H1 (cell line): ENCODE data around the gene BCL2. TPM values are rescaled to one million over a fixed set of nuclear protein-coding genes. Genes with fewer than 3 reads are reported as not detected.

Experiments used
- BCL11A ChIP-seq, 2 experiments: IDR thresholded peaks; one replicate each; pipeline ENCODE4 v1.6.1; 2011; ENCODE audit warnings: low read depth in 2 of 2, low read length in 2 of 2, mild to moderate bottlenecking in 2 of 2
- CBX5 ChIP-seq: fragments of 300-800, 300-1000 bp; sonication (generic); IDR thresholded peaks from 2 replicates; pipeline ENCODE4 v1.7.1; 2016; ENCODE audit warnings: antibody characterized with exemption, low read length, low read depth
- CBX8 ChIP-seq: fragments of 300-800, 300-1000 bp; sonication (generic); IDR thresholded peaks from 2 replicates; pipeline ENCODE4 v1.7.1; 2016; ENCODE audit warnings: low read depth, low read length, borderline replicate concordance
- EP300 ChIP-seq, 2 experiments: IDR thresholded peaks; 1 replicate in 1 of 2; 2 replicates in 1 of 2; pipeline ENCODE4 v1.6.1; 2011 to 2012; ENCODE audit warnings: low read depth in 2 of 2, low read length in 2 of 2, mild to moderate bottlenecking in 2 of 2, borderline replicate concordance in 1 of 2, inconsistent platforms in 1 of 2, moderate library complexity in 1 of 2
- EZH2 ChIP-seq: fragments of 200-600 bp; sonication (generic); IDR thresholded peaks from 2 replicates; pipeline ENCODE4 v1.7.1; 2012; ENCODE audit warnings: low read depth, mild to moderate bottlenecking, moderate library complexity, low read length, inconsistent platforms; ENCODE audit not compliant: severe bottlenecking
- HDAC6 ChIP-seq: IDR thresholded peaks from one replicate; pipeline ENCODE4 v1.7.1; 2012; ENCODE audit warnings: low read depth, mild to moderate bottlenecking, inconsistent platforms, low read length, moderate library complexity
- JUN ChIP-seq: IDR thresholded peaks from 2 replicates; pipeline ENCODE4 v1.6.1; 2011; ENCODE audit warnings: low read depth, mild to moderate bottlenecking, improper control_type of control experiment, low read length
- KDM1A ChIP-seq: fragments of 200-600, 300-600 bp; sonication (generic); IDR thresholded peaks from 2 replicates; pipeline ENCODE4 v1.7.1; 2016; ENCODE audit warnings: mild to moderate bottlenecking, low read length, borderline replicate concordance
- POLR2AphosphoS5 ChIP-seq: IDR thresholded peaks from 2 replicates; pipeline ENCODE4 v1.6.1; 2011; ENCODE audit warnings: low read depth, low read length
- RBBP5 ChIP-seq: IDR thresholded peaks from 2 replicates; pipeline ENCODE4 v1.7.1; 2012; ENCODE audit warnings: low read depth, mild to moderate bottlenecking, inconsistent platforms, low read length, moderate library complexity, borderline replicate concordance
- RNF2 ChIP-seq: fragments of 200-900, 300-1000 bp; sonication (generic); IDR thresholded peaks from 2 replicates; pipeline ENCODE4 v1.7.1; 2016; ENCODE audit warnings: borderline replicate concordance, low read depth, mild to moderate bottlenecking, antibody characterized with exemption, low read length; ENCODE audit not compliant: poor library complexity, severe bottlenecking; ENCODE audit errors: missing control alignments
- RXRA ChIP-seq: IDR thresholded peaks from 2 replicates; pipeline ENCODE4 v1.6.1; 2011; ENCODE audit warnings: low read depth, mild to moderate bottlenecking, low read length, moderate library complexity; ENCODE audit not compliant: insufficient read depth
- SAP30 ChIP-seq: fragments of 300-600 bp; sonication (generic); IDR thresholded peaks from 2 replicates; pipeline ENCODE4 v1.7.1; 2012; ENCODE audit warnings: low read length, moderate library complexity, mild to moderate bottlenecking, inconsistent platforms; ENCODE audit not compliant: insufficient read depth, insufficient replicate concordance
- SIN3A ChIP-seq, 2 experiments: IDR thresholded peaks in 1 of 2; conservative IDR thresholded peaks in 1 of 2; 2 replicates each; pipeline ENCODE4 v1.6.1; 2011 to 2012; ENCODE audit warnings: low read length in 2 of 2, improper control_type of control experiment in 1 of 2, low read depth in 1 of 2, mild to moderate bottlenecking in 1 of 2
- SRF ChIP-seq: IDR thresholded peaks from 2 replicates; pipeline ENCODE4 v1.6.1; 2011; ENCODE audit warnings: mild to moderate bottlenecking, low read depth, low read length, moderate library complexity
- TAF7 ChIP-seq: optimal IDR thresholded peaks from 2 replicates; pipeline ENCODE3; 2011; ENCODE audit warnings: low read depth, mild to moderate bottlenecking, inconsistent platforms, low read length, moderate library complexity, borderline replicate concordance
- TCF12 ChIP-seq: IDR thresholded peaks from 2 replicates; pipeline ENCODE4 v1.6.1; 2011; ENCODE audit warnings: low read depth, mild to moderate bottlenecking, low read length
- TEAD4 ChIP-seq: IDR thresholded peaks from 2 replicates; pipeline ENCODE4 v1.6.1; 2012; ENCODE audit warnings: low read depth, low read length, inconsistent platforms, mixed read lengths
- YY1 ChIP-seq: IDR thresholded peaks from 2 replicates; pipeline ENCODE4 v1.6.1; 2011; ENCODE audit warnings: low read depth, mild to moderate bottlenecking, low read length
- polyA plus RNA-seq, 7 experiments: library from polyadenylated mRNA; depleted of rRNA in 3 of 7; stranded (reverse) in 5 of 7; unstranded in 2 of 7; fragments of >200 nt in 5 of 7; fragments of 200-250 nt in 2 of 7; gene quantifications; 1 replicate in 5 of 7; 2 replicates in 1 of 7; 4 replicates in 1 of 7; pipeline versions ENCODE4 v1.2.1 to v1.2.3, GENCODE V29; 2011 to 2013; ENCODE audit warnings: missing spikeins in 2 of 7, mixed read lengths in 2 of 7
- total RNA-seq: library from RNA; stranded (reverse); fragmentation: NEBNext Ultra II Directional; extraction: Animal tissue kit (Norgen Biotek cat#: 25700); gene quantifications from 2 replicates; pipeline ENCODE4 v1.2.1, GENCODE V29; 2021
- TF ChIP-seq, protein P1 (sequence below): IDR thresholded peaks from 2 replicates; pipeline ENCODE4 v1.6.1; 2011; ENCODE audit warnings: low read length, improper control_type of control experiment
- TF ChIP-seq, protein P2 (sequence below): IDR thresholded peaks from 2 replicates; pipeline ENCODE4 v1.6.1; 2011; ENCODE audit warnings: low read depth, mild to moderate bottlenecking, low read length; ENCODE audit not compliant: insufficient read depth

The BCL2 gene
- total and polyA plus RNA-seq, 2 of the 8 experiments (the other 6 are each of a cell fraction or from before 2014, with no cell fraction given), result 0.59 to 4.5 TPM

DNA sequence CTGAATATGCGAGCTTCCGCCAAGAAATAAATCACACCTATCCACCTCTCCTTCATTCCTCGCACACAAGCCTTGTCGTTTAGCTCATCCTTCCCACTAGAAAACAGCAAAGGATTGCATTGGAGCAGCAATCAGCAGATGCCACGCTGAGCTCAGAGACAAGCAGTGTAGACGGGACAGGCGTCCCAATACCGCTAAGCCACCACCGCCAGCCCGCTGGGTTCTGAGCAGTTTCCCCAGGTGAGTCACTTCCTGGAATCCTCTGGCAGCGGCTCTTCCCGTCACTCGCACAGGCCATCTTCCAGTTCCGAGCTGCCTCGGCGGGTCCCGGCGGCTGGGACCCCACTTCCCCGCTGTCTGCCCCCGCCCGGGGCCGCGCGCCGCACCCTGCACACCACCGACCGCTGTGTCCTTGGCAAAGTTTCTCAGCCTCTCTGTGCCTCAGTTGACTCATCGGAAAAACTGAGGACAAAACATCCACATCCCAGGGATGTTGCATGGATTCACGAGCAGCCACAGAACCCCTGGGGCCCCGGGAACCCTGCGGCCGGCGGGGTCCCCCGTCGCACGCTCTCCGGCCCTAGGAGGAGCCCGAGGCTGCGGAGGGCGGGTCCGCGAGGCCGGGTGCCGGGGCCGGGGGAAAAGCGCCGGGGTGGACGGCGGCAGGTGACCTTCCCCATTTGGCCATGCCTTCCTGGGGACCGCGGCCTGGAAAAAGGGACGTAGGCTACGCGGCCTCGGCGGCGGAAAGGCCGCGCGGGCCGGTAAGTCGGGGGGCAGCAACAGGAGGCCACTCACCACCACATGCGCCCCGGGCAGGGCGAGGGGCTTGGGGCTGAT is 46.9 kb upstream of the BCL2 start (continued):
- TF ChIP-seq SIN3A (conservative IDR thresholded peaks at IDR 0.05 in 1 of 2, IDR thresholded peaks at IDR 0.05 in 1 of 2; ENCODE audit: low read depth in 1 of 2, low read length in 2 of 2) (peak; percentile 19 to 68; a peak in 2 of 4 replicates), RNF2 (no peak), TAF7 (peak; percentile 3), SAP30 (no peak), EP300 (IDR thresholded peaks at IDR 0.05; ENCODE audit: borderline replicate concordance in 1 of 2, low read depth in 2 of 2, low read length in 2 of 2) (no peak), SRF (no peak), POLR2AphosphoS5 (no peak), EZH2 (peak; percentile 38), RXRA (no peak), TEAD4 (no peak), HDAC6 (no peak), TCF12 (no peak), JUN (no peak), RBBP5 (peak; percentile 40; the same call in 1 of the 2 replicates), KDM1A (no peak), CBX8 (no peak), YY1 (no peak), BCL11A (IDR thresholded peaks at IDR 0.05; ENCODE audit: low read depth in 2 of 2, low read length in 2 of 2) (no peak), CBX5 (no peak)
- TF ChIP-seq, protein P1, sequence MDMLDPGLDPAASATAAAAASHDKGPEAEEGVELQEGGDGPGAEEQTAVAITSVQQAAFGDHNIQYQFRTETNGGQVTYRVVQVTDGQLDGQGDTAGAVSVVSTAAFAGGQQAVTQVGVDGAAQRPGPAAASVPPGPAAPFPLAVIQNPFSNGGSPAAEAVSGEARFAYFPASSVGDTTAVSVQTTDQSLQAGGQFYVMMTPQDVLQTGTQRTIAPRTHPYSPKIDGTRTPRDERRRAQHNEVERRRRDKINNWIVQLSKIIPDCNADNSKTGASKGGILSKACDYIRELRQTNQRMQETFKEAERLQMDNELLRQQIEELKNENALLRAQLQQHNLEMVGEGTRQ, result no peak
- TF ChIP-seq, protein P2, sequence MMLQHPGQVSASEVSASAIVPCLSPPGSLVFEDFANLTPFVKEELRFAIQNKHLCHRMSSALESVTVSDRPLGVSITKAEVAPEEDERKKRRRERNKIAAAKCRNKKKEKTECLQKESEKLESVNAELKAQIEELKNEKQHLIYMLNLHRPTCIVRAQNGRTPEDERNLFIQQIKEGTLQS, result no peak
